Right lobe of liver (tissue), 4 donors: Measurements from ENCODE around the gene NR6A1.

Experiments
- CTCF ChIP-seq, 4 donors: fragments of 200-600 bp in 3 of 4; fragments of 450-650 bp in 1 of 4; IDR thresholded peaks; one replicate each; pipeline versions ENCODE4 v1.5.1 to v1.8.0; 2016 to 2022; ENCODE audit warnings: antibody characterized with exemption in 4 of 4, mild to moderate bottlenecking in 2 of 4
- POLR2A ChIP-seq: fragments of 450-650 bp; IDR thresholded peaks from one replicate; pipeline ENCODE4 v1.6.1; 2017; ENCODE audit warnings: antibody characterized with exemption, mild to moderate bottlenecking
- donor health status: DM: no; HTN: no; CAD: no.
- donor health status: DM: no; HTN: no; CAD: no.
- donor health status: DM: no; HTN: yes; CAD: no.

- TF ChIP-seq POLR2A (no peak), CTCF (IDR thresholded peaks at IDR 0.05) (no peak)
These were observed 160.0 kb downstream of the NR6A1 start for GRCh38 chr9:124611106-124611505.
